Testis (tissue), 3 donors: ENCODE results near the gene TXNDC8. TPM values are rescaled to one million over a fixed set of nuclear protein-coding genes. Genes with fewer than 3 reads are reported as not detected.

ENCODE experiments used
- DNase-seq: peaks from one replicate; pipeline ENCODE4 v3.0.0-alpha.2; 2019
- H3K27ac ChIP-seq, 2 donors: fragments of 200-600 bp; sonication (generic); one replicate each; pipeline ENCODE4 v1.5.1; 2019
- H3K27me3 ChIP-seq: fragments of 200-600 bp; sonication (generic); one replicate; pipeline ENCODE4 v1.5.1; 2019
- H3K36me3 ChIP-seq: fragments of 200-600 bp; sonication (generic); one replicate; pipeline ENCODE4 v1.5.1; 2017; ENCODE audit warnings: low read depth; ENCODE audit errors: missing control alignments
- H3K4me1 ChIP-seq: fragments of 200-600 bp; sonication (generic); one replicate; pipeline ENCODE4 v1.5.1; 2019
- H3K4me3 ChIP-seq, 2 donors: fragments of 200-600 bp; sonication (generic); one replicate each; pipeline ENCODE4 v1.5.1; 2017 to 2019
- H3K9me3 ChIP-seq: fragments of 200-600 bp; sonication (generic); one replicate; pipeline ENCODE4 v1.5.1; 2017
- CTCF ChIP-seq, 3 experiments: fragments of 450-650 bp in 2 of 3; fragments of 200-600 bp in 1 of 3; sonication (generic) in 1 of 3; IDR thresholded peaks; one replicate each; pipeline ENCODE4 v1.5.1; 2016 to 2019; ENCODE audit warnings: antibody characterized with exemption in 3 of 3, mild to moderate bottlenecking in 2 of 3, moderate library complexity in 1 of 3
- POLR2A ChIP-seq: fragments of 450-650 bp; IDR thresholded peaks from one replicate; pipeline ENCODE4 v1.6.1; 2017; ENCODE audit warnings: antibody characterized with exemption, mild to moderate bottlenecking, moderate library complexity
- WGBS, 2 donors: methylation state at CpG; one replicate each; pipeline ENCODE4 v1.1.5; 2018; 5-methylcytosine and 5-hydroxymethylcytosine counted together
- intact Hi-C: fragments of 100-400 bp; cut with DNase I; formaldehyde crosslinking; loops from one replicate; pipeline ENCODE4 v1.15.1; 2023; ENCODE audit warnings: low total_unique reads
- polyA plus RNA-seq: library from polyadenylated mRNA; stranded (reverse); fragments of 350-450 nt; fragmentation: Illumina TruSeq; extraction: RNeasy Lipid Tissue Mini Kit (QIAGEN cat#74804); gene quantifications from one replicate; pipeline ENCODE4 v1.2.3, GENCODE V29; 2014; ENCODE audit warnings: low read depth, low replicate concordance; ENCODE audit not compliant: insufficient read depth
- total RNA-seq, 2 donors: library from RNA; depleted of rRNA; stranded (reverse); fragments of >200 nt; gene quantifications; one replicate each; pipeline ENCODE4 v1.2.3, GENCODE V29; 2016

Gene TXNDC8
- total and polyA plus RNA-seq, 3 donors from 2014 or later = 3.5 to 17.9 (median 16.7) TPM

- no peak for DNase-seq
- intact Hi-C loops = no loop called here
- no peaks in the 10 kb centered on the region for H3K4me1 ChIP-seq
- H3K4me3 ChIP-seq = no peak overlapping the region
- no peaks in the 10 kb centered on the region for H3K27me3 ChIP-seq
- no peak for TF ChIP-seq POLR2A
- no peak for TF ChIP-seq CTCF (IDR thresholded peaks at IDR 0.05)
- no peak overlapping the region for H3K27ac ChIP-seq
- no peaks in the 10 kb centered on the region for H3K36me3 ChIP-seq
- WGBS, 2 donors = 61 to 74% methylated on average over 1 of the region's 1 CpG
- no peaks in the 10 kb centered on the region for H3K9me3 ChIP-seq
These were observed 13.4 kb upstream of the TXNDC8 start for GRCh38 chr9:110351009-110351467.

DNA sequence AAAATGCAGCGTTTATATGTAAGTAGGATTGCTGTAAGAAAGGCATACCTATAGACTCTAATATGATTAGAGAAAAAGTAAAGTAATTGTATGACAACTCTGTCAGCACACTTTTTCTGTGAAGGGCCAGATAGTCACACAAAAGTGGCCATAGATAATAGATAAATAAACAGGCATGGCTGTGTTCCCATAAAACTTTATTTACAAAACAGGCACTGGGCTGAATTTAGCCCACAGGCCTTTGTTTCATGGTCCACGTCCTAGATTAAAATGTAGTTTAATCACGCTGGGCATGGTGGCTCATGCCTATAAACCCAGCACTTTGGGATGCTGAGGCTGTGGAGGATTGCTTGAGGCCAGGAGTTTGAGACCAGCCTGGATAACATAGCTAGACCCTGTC, 8.7 kb upstream of the TXNDC8 start:
- no peaks in the 10 kb centered on the region for H3K27me3 ChIP-seq
- intact Hi-C loops = no loop called here
- H3K36me3 ChIP-seq = no peaks in the 10 kb centered on the region
- no peaks in the 10 kb centered on the region for H3K4me1 ChIP-seq
- no peak overlapping the region for H3K27ac ChIP-seq
- no peak overlapping the region for H3K4me3 ChIP-seq
- no peaks in the 10 kb centered on the region for H3K9me3 ChIP-seq
- DNase-seq = no peak
- TF ChIP-seq CTCF (IDR thresholded peaks at IDR 0.05) (no peak), POLR2A (no peak)
- WGBS, 2 donors = 55 to 68% methylated on average over 3 of the region's 3 CpGs

DNA sequence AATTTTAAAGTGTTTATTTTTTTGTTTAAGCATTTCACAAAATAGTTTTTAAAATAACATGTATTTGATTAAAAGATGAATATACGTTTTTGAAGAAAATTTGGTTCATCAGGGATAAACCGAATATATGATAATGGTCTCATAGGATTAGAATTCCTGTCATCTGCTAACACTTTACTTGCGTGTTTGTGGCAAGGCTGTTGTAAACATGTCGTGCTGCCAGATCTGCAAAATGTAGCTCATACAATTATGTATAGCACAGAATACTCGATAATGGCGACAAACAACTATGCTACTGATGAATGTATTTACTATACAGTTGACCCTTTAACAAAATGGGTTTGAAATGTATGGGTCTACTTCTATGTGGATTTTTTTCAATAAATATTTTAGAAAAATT, 7.2 kb upstream of the TXNDC8 start:
- WGBS, 2 donors = 91 to 93% methylated on average over 6 of the region's 6 CpGs
- Histone ChIP-seq H3K9me3 (no peaks in the 10 kb centered on the region), H3K4me3 (no peak overlapping the region), H3K27ac (no peak overlapping the region), H3K27me3 (no peaks in the 10 kb centered on the region), H3K36me3 (no peaks in the 10 kb centered on the region), H3K4me1 (no peaks in the 10 kb centered on the region)
- TF ChIP-seq CTCF (IDR thresholded peaks at IDR 0.05) (no peak), POLR2A (no peak)
- intact Hi-C loops = no loop called here
- DNase-seq = no peak

GRCh38 chr9:110343551-110343950, 5.9 kb upstream of the TXNDC8 start:
- intact Hi-C loops = no loop called here
- no peak for DNase-seq
- Histone ChIP-seq H3K27ac (no peak overlapping the region), H3K4me1 (no peaks in the 10 kb centered on the region), H3K27me3 (no peaks in the 10 kb centered on the region), H3K9me3 (no peaks in the 10 kb centered on the region), H3K4me3 (no peak overlapping the region), H3K36me3 (no peaks in the 10 kb centered on the region)
- TF ChIP-seq POLR2A = no peak
- TF ChIP-seq CTCF (IDR thresholded peaks at IDR 0.05) = no peak
- WGBS, 2 donors = 48 to 51% methylated on average over 5 of the region's 5 CpGs

GRCh38 chr9:110340306-110340705, 2.6 kb upstream of the TXNDC8 start:
- 90 to 91% methylated on average over 2 of the region's 2 CpGs for WGBS, 2 donors
- intact Hi-C loops = no loop called here
- no peak for TF ChIP-seq CTCF (IDR thresholded peaks at IDR 0.05)
- no peak for TF ChIP-seq POLR2A
- no peak for DNase-seq
- no peaks in the 10 kb centered on the region for H3K4me1 ChIP-seq
- H3K9me3 ChIP-seq = no peaks in the 10 kb centered on the region
- no peaks in the 10 kb centered on the region for H3K36me3 ChIP-seq
- H3K27me3 ChIP-seq = no peaks in the 10 kb centered on the region
- no peak overlapping the region for H3K27ac ChIP-seq
- no peak overlapping the region for H3K4me3 ChIP-seq
